Measurements from ENCODE around the gene FADS6.

Gene FADS6

GRCh38 chr17:74830861-74831260 is 62.6 kb downstream of the FADS6 start:
- no peak for DNase-seq (ENCODE audit: low spot score)

- DNase-seq (ENCODE audit: low spot score) = no peak
Measured at GRCh38 chr17:74827800-74828199, 65.6 kb downstream of the FADS6 start.

All from RKO (cell line).